ENCODE results near the gene RILP. TPM values are rescaled to one million over a fixed set of nuclear protein-coding genes. Genes with fewer than 3 reads are reported as not detected.

The RILP gene
- total and polyA plus RNA-seq, 8 donors, result 6.6 to 14.4 (median 8.1) TPM

- no peaks in the 10 kb centered on the region for H3K9me3 ChIP-seq
- ATAC-seq (no peak), FAIRE-seq (no peak), DNase-seq (peak in 1 of 6 donors; percentile 46)
- no peaks in the 10 kb centered on the region for H3K36me3 ChIP-seq
- peak overlapping the region in 2 of 4 donors; percentile 95 to 98 for H3K27ac ChIP-seq
- H3K4me1 ChIP-seq, result peaks cover 0 to 5% (median 4%) of the 10 kb centered on the region in 3 donors
- H3K27me3 ChIP-seq, result no peaks in the 10 kb centered on the region
- WGBS, 2 donors, result 23 to 27% methylated on average over 37 to 39 of the region's 39 CpGs
- intact Hi-C loops (cut with DNase I), result no loop called here
- TF ChIP-seq CTCF (IDR thresholded peaks at IDR 0.05), result no peak
- peak overlapping the region; percentile 44 to 93 (median 70) for H3K4me3 ChIP-seq
Measured at GRCh38 chr17:1627182-1627981, 22.3 kb downstream of the RILP start.

GRCh38 chr17:1626333-1626732 is 23.3 kb downstream of the RILP start:
- no peak for TF ChIP-seq CTCF (IDR thresholded peaks at IDR 0.05)
- peaks cover 0 to 5% (median 4%) of the 10 kb centered on the region in 3 donors for H3K4me1 ChIP-seq
- 67 to 76% methylated on average over 3 of the region's 3 CpGs for WGBS, 2 donors
- no peak for ATAC-seq
- H3K9me3 ChIP-seq, result no peaks in the 10 kb centered on the region
- no peaks in the 10 kb centered on the region for H3K27me3 ChIP-seq
- no peak for DNase-seq
- no peak for FAIRE-seq
- H3K27ac ChIP-seq, result peak overlapping the region in 1 of 4 donors; percentile 95
- intact Hi-C loops (cut with DNase I), result no loop called here
- no peaks in the 10 kb centered on the region for H3K36me3 ChIP-seq
- H3K4me3 ChIP-seq, result no peak overlapping the region

GRCh38 chr17:1625581-1625980 is 24.1 kb downstream of the RILP start:
- TF ChIP-seq CTCF (IDR thresholded peaks at IDR 0.05), result no peak
- no peaks in the 10 kb centered on the region for H3K27me3 ChIP-seq
- no peak overlapping the region for H3K4me3 ChIP-seq
- no peak for FAIRE-seq
- ATAC-seq, result no peak
- no peak for DNase-seq
- 84 to 90% methylated on average over 6 of the region's 6 CpGs for WGBS, 2 donors
- peaks cover 0 to 5% (median 4%) of the 10 kb centered on the region in 3 donors for H3K4me1 ChIP-seq
- intact Hi-C loops (cut with DNase I), result no loop called here
- no peaks in the 10 kb centered on the region for H3K9me3 ChIP-seq
- no peaks in the 10 kb centered on the region for H3K36me3 ChIP-seq
- H3K27ac ChIP-seq, result no peak overlapping the region

GRCh38 chr17:1625053-1625452 is 24.6 kb downstream of the RILP start:
- FAIRE-seq, result no peak
- Histone ChIP-seq H3K4me3 (no peak overlapping the region), H3K36me3 (no peaks in the 10 kb centered on the region), H3K27me3 (no peaks in the 10 kb centered on the region), H3K9me3 (no peaks in the 10 kb centered on the region), H3K4me1 (peaks cover 0 to 5% (median 4%) of the 10 kb centered on the region in 3 donors), H3K27ac (no peak overlapping the region)
- DNase-seq, result no peak
- WGBS, 2 donors, result 88 to 90% methylated on average over 14 of the region's 14 CpGs
- TF ChIP-seq CTCF (IDR thresholded peaks at IDR 0.05), result no peak
- ATAC-seq, result no peak
- intact Hi-C loops (cut with DNase I), result no loop called here

GRCh38 chr17:1624650-1625049 is 25.0 kb downstream of the RILP start:
- no peak for TF ChIP-seq CTCF (IDR thresholded peaks at IDR 0.05)
- intact Hi-C loops (cut with DNase I), result no loop called here
- FAIRE-seq (no peak), DNase-seq (no peak), ATAC-seq (no peak)
- 86 to 89% methylated on average over 12 of the region's 12 CpGs for WGBS, 2 donors
- Histone ChIP-seq H3K27ac (no peak overlapping the region), H3K4me3 (no peak overlapping the region), H3K36me3 (no peaks in the 10 kb centered on the region), H3K27me3 (no peaks in the 10 kb centered on the region), H3K9me3 (no peaks in the 10 kb centered on the region), H3K4me1 (peaks cover 0 to 5% (median 2%) of the 10 kb centered on the region in 3 donors)

All from pancreas (tissue), 10 donors.